PC-9 (cell line): ENCODE data around the gene CCDC33.

ENCODE experiments used
- CTCF ChIP-seq: fragments of 200-600 bp; sonication (generic); conservative IDR thresholded peaks from 2 replicates; pipeline ENCODE4 v1.6.1; 2017; ENCODE audit warnings: mixed run types, antibody characterized with exemption, mild to moderate bottlenecking, moderate library complexity
- EZH2 ChIP-seq: fragments of 200-600 bp; sonication (generic); IDR thresholded peaks from 2 replicates; pipeline ENCODE4 v1.8.0; 2017; ENCODE audit warnings: antibody characterized with exemption, low read depth

DNA sequence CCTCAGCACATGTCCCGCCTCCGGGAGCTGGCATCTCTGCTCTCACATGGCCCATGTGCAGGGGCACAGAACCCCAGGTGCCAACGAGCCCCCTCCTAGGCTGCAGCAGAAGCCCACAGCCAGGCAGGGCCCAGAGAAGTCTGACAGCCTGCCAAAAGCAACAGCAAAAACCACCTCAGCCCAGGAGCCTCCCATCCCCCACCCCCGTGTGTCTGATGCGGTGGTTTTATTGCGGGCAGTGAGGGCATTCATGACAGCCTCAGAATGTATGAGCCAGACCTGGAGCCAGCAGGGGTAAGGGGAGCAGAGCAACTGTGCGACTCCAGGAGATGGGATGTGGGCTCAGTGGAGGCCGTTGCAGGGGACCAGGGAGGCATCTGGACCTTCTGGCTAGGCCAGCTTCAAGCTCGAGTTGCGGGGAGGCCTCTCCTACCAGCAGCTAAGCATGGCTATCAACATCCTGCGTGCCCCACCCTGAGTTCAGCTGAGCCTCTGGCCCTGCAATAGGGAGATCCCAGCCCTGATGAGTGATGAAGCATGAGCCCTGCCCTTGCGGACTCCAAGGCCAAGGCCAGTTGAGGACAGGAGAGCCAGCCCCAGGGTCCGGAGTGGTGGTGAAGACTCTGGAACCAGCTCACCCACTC lies 78.8 kb downstream of the CCDC33 start:
- TF ChIP-seq CTCF (no peak), EZH2 (no peak)
